K562 (cell line): Measurements from ENCODE around the gene CERS6. TPM values are rescaled to one million over a fixed set of nuclear protein-coding genes. Genes with fewer than 3 reads are reported as not detected.

Source experiments
- CREM ChIP-seq: IDR thresholded peaks from 2 replicates; pipeline ENCODE4 v1.6.1; 2014; ENCODE audit warnings: antibody characterized with exemption, low read depth
- CTBP1 ChIP-seq: fragments of 450-650 bp; IDR thresholded peaks from 2 replicates; pipeline ENCODE4 v1.6.1; 2016; ENCODE audit warnings: borderline replicate concordance
- DPF2 ChIP-seq: fragments of 450-650 bp; IDR thresholded peaks from 2 replicates; pipeline ENCODE4 v1.6.1; 2016
- FOXJ2 ChIP-seq: fragments of 200-800 bp; sonication (Bioruptor generic); IDR thresholded peaks from 2 replicates; pipeline ENCODE4 v1.6.1; 2016; ENCODE audit warnings: missing genetic modification characterization, missing compliant biosample characterization
- FOXM1 ChIP-seq, 2 experiments: fragments of 450-650 bp in 1 of 2; sonication (generic) in 1 of 2; formaldehyde crosslinking in 1 of 2; IDR thresholded peaks; 2 replicates each; pipeline versions ENCODE4 v1.6.1 to v1.9.0; 2017 to 2022; ENCODE audit warnings: low read depth in 2 of 2, mild to moderate bottlenecking in 2 of 2, missing genetic modification reagents in 1 of 2, moderate library complexity in 1 of 2
- MTA2 ChIP-seq: fragments of 450-650 bp; IDR thresholded peaks from 2 replicates; pipeline ENCODE4 v1.6.1; 2016; ENCODE audit warnings: low read depth
- NBN ChIP-seq: fragments of 450-650 bp; IDR thresholded peaks from 2 replicates; pipeline ENCODE4 v1.6.1; 2016; ENCODE audit warnings: low read depth, mild to moderate bottlenecking
- PTTG1 ChIP-seq: fragments of 450-650 bp; IDR thresholded peaks from 2 replicates; pipeline ENCODE4 v1.6.1; 2016; ENCODE audit warnings: low read depth, mild to moderate bottlenecking, missing genetic modification characterization, missing compliant biosample characterization
- RAD51 ChIP-seq: fragments of 450-650 bp; IDR thresholded peaks from 2 replicates; pipeline ENCODE4 v1.7.1; 2016; ENCODE audit warnings: low read depth, mild to moderate bottlenecking, borderline replicate concordance
- RCOR1 ChIP-seq, 2 experiments: IDR thresholded peaks; 2 replicates each; pipeline ENCODE4 v1.6.1; 2012; ENCODE audit warnings: low read depth in 2 of 2, low read length in 2 of 2, borderline replicate concordance in 1 of 2, improper control_type of control experiment in 1 of 2
- SIN3B ChIP-seq: fragments of 450-650 bp; IDR thresholded peaks from 2 replicates; pipeline ENCODE4 v1.6.1; 2017; ENCODE audit warnings: low read depth, mild to moderate bottlenecking, moderate library complexity
- SMARCE1 ChIP-seq: fragments of 450-650 bp; IDR thresholded peaks from 2 replicates; pipeline ENCODE4 v1.7.1; 2016; ENCODE audit warnings: mild to moderate bottlenecking
- ZKSCAN1 ChIP-seq: fragments of 150-350 bp; IDR thresholded peaks from 2 replicates; pipeline ENCODE4 v1.6.1; 2016; ENCODE audit warnings: low read depth, low read length
- ZNF174 ChIP-seq: fragments of 250-450 bp; sonication (Bioruptor Pico); IDR thresholded peaks from 2 replicates; pipeline ENCODE4 v1.4.0; 2020; ENCODE audit warnings: mild to moderate bottlenecking
- ZSCAN32 ChIP-seq: fragments of 450-650 bp; formaldehyde crosslinking; IDR thresholded peaks from 2 replicates; pipeline ENCODE4 v1.4.0; 2020; ENCODE audit warnings: mild to moderate bottlenecking, moderate library complexity
- polyA plus RNA-seq, 8 experiments: library from polyadenylated mRNA; depleted of rRNA in 4 of 8; stranded (reverse) in 5 of 8; unstranded in 3 of 8; fragments of >200 nt; fragmentation: Nextera tagmentation in 2 of 8; fragmentation: Illumina TruSeq in 1 of 8; extraction: Ambion mirVana in 2 of 8; extraction: Trizol in 1 of 8; gene quantifications; 2 replicates each; pipeline versions ENCODE4 v1.2.1 to v1.2.3, GENCODE V29; 2011 to 2014; ENCODE audit warnings: inconsistent platforms in 1 of 8, missing spikeins in 1 of 8
- total RNA-seq, 7 experiments: library from RNA; depleted of rRNA in 6 of 7; stranded (reverse); fragments of >200 nt in 6 of 7; fragmentation: Illumina TruSeq in 2 of 7; extraction: Trizol in 2 of 7; gene quantifications; 2 replicates each; pipeline versions ENCODE4 v1.2.1 to v1.2.3, GENCODE V29; 2011 to 2021; ENCODE audit warnings: low replicate concordance in 1 of 7
- TF ChIP-seq, protein P1 (sequence below): fragments of 200-800 bp; sonication (Bioruptor generic); IDR thresholded peaks from 2 replicates; pipeline ENCODE4 v1.6.1; 2017; ENCODE audit warnings: missing genetic modification characterization, missing compliant biosample characterization
- TF ChIP-seq, protein P2 (sequence below): sonication (generic); formaldehyde crosslinking; IDR thresholded peaks from 2 replicates; pipeline ENCODE4 v1.8.0; 2023; ENCODE audit warnings: mild to moderate bottlenecking, missing genetic modification reagents

CERS6 gene
- total and polyA plus RNA-seq, 9 of the 15 experiments (the other 6 are each of a cell fraction or from before 2014, with no cell fraction given) = 1.6 to 13.6 (median 11.4) TPM

DNA sequence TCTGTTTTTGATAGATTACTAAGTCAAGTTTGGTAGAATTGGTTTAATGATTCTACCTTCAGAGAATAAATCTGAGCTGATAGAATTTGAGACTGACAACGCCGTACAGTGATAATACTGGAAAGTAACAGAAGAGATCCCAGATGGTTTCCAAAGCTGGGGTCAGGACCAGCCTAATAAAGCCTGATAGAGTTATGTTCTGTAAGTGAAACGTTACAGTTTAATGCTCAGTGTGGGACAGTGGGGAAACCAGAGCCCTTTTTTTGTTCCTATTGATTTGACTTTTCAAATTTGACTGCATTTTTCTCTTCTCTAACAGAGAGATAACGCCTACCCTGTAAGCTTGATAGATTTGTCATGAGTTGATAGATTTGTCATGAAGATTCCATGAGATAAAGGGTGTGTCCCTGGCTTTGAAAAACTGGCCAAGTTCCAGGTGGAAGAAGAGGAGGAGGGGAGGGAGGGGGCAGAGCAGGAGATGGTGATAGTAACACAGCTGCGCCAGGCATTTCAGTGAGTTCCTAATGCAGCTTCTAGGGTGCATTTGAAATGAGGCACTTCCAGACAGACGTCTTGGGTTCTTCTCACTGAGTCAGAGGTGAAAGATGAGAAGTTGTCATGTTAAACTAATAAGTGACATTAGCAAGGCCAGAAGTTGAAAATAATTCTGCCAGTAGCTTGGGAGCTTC is 65.1 kb downstream of the CERS6 start (continued):
- TF ChIP-seq ZKSCAN1 (no peak), RCOR1 (IDR thresholded peaks at IDR 0.05; ENCODE audit: borderline replicate concordance in 1 of 2, low read depth in 2 of 2, low read length in 2 of 2) (peak in 1 of 2 experiments; percentile 57; a peak in 1 of 4 replicates), CTBP1 (peak; percentile 63), NBN (peak; percentile 30; the same call in 1 of the 2 replicates), PTTG1 (no peak), SIN3B (no peak), SMARCE1 (peak; percentile 43; the same call in 1 of the 2 replicates), DPF2 (0 out of 2 replicates have a peak, but pooled peaks have one; percentile 30), FOXM1 (IDR thresholded peaks at IDR 0.05; ENCODE audit: low read depth) (0 out of 2 replicates have a peak, but pooled peaks have one; percentile 11), FOXM1 (CRISPR knock-in tag; IDR thresholded peaks at IDR 0.05; ENCODE audit: low read depth) (no peak), CREM (0 out of 2 replicates have a peak, but pooled peaks have one; percentile 11), ZNF174 (CRISPR knock-in tag) (0 out of 2 replicates have a peak, but pooled peaks have one; percentile 4), MTA2 (no peak), FOXJ2 (tag) (peak; percentile 71; the same call in 1 of the 2 replicates), ZSCAN32 (CRISPR knock-in tag) (no peak), RAD51 (no peak)
- TF ChIP-seq, protein P1, sequence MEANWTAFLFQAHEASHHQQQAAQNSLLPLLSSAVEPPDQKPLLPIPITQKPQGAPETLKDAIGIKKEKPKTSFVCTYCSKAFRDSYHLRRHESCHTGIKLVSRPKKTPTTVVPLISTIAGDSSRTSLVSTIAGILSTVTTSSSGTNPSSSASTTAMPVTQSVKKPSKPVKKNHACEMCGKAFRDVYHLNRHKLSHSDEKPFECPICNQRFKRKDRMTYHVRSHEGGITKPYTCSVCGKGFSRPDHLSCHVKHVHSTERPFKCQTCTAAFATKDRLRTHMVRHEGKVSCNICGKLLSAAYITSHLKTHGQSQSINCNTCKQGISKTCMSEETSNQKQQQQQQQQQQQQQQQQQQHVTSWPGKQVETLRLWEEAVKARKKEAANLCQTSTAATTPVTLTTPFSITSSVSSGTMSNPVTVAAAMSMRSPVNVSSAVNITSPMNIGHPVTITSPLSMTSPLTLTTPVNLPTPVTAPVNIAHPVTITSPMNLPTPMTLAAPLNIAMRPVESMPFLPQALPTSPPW (CRISPR knock-in tag) = peak; percentile 87
- TF ChIP-seq, protein P2, sequence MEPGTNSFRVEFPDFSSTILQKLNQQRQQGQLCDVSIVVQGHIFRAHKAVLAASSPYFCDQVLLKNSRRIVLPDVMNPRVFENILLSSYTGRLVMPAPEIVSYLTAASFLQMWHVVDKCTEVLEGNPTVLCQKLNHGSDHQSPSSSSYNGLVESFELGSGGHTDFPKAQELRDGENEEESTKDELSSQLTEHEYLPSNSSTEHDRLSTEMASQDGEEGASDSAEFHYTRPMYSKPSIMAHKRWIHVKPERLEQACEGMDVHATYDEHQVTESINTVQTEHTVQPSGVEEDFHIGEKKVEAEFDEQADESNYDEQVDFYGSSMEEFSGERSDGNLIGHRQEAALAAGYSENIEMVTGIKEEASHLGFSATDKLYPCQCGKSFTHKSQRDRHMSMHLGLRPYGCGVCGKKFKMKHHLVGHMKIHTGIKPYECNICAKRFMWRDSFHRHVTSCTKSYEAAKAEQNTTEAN (CRISPR knock-in tag) = no peak
